ENCODE results near the gene TMEM150B.

TMEM150B gene

GRCh38 chr19:55347442-55348009, 22.4 kb upstream of the TMEM150B start:
- H4K8ac ChIP-seq (ENCODE audit: low read depth, low read length) = no peak overlapping the region
- H3K18ac ChIP-seq (ENCODE audit: low read length) = no peak overlapping the region
- H2BK120ac ChIP-seq (ENCODE audit: insufficient read depth, low read length, poor library complexity) = no peak overlapping the region
- H3K36me3 ChIP-seq (ENCODE audit: control insufficient read depth in 1 of 2, insufficient read depth in 2 of 2, low read length in 2 of 2) = peaks cover 37 to 50% of the 10 kb centered on the region in 2 experiments
- no peak overlapping the region for H2BK5ac ChIP-seq (ENCODE audit: low read depth, low read length, poor library complexity)
- H3K79me1 ChIP-seq (ENCODE audit: low read length) = peaks cover 12% of the 10 kb centered on the region
- H3K4me1 ChIP-seq (ENCODE audit: control insufficient read depth in 1 of 2, insufficient read depth in 2 of 2, low read length in 2 of 2) = peaks cover 5 to 17% of the 10 kb centered on the region in 2 experiments
- no peak overlapping the region for H3K4ac ChIP-seq (ENCODE audit: low read depth, low read length)
- H3K23ac ChIP-seq (ENCODE audit: low read length) = no peak overlapping the region
- H2AK5ac ChIP-seq (ENCODE audit: low read length) = no peak overlapping the region
- peaks cover under 1% of the 10 kb centered on the region for H3K27me3 ChIP-seq (ENCODE audit: insufficient read depth, low read length)
- H3K14ac ChIP-seq (ENCODE audit: low read length) = no peak overlapping the region
- no peaks in the 10 kb centered on the region for H3K79me2 ChIP-seq (ENCODE audit: control insufficient read depth, insufficient read depth, low read length, poor library complexity)
- no peak overlapping the region for H2AFZ ChIP-seq (ENCODE audit: insufficient read depth, low read length, poor library complexity)
- no CpG with 5 or more reads among the region's 10 CpGs for WGBS (ENCODE audit: extremely low coverage, insufficient coverage, insufficient read length)
- H3K27ac ChIP-seq (ENCODE audit: low read depth, low read length) = no peak overlapping the region
- no peak overlapping the region for H3K9ac ChIP-seq (ENCODE audit: low read length)
- no peak overlapping the region for H3K4me2 ChIP-seq (ENCODE audit: low read length)
- H2BK12ac ChIP-seq (ENCODE audit: low read length) = no peak overlapping the region
- H4K91ac ChIP-seq (ENCODE audit: low read depth, low read length) = no peak overlapping the region
- H3K4me3 ChIP-seq (ENCODE audit: low read depth, low read length) = no peak overlapping the region
- H3K9me3 ChIP-seq (ENCODE audit: insufficient read depth, low read depth, low read length) = no peaks in the 10 kb centered on the region
- H4K12ac ChIP-seq (ENCODE audit: low read depth, low read length) = no peak overlapping the region
- no peak for DNase-seq

- H2BK120ac ChIP-seq (ENCODE audit: insufficient read depth, low read length, poor library complexity) = no peak overlapping the region
- no peak overlapping the region for H3K18ac ChIP-seq (ENCODE audit: low read length)
- H3K27me3 ChIP-seq (ENCODE audit: insufficient read depth, low read length) = no peaks in the 10 kb centered on the region
- peaks cover 12% of the 10 kb centered on the region for H3K79me1 ChIP-seq (ENCODE audit: low read length)
- H3K4me1 ChIP-seq (ENCODE audit: control insufficient read depth in 1 of 2, insufficient read depth in 2 of 2, low read length in 2 of 2) = peaks cover 5 to 17% of the 10 kb centered on the region in 2 experiments
- no peak overlapping the region for H3K4me3 ChIP-seq (ENCODE audit: low read depth, low read length)
- no peak overlapping the region for H3K4ac ChIP-seq (ENCODE audit: low read depth, low read length)
- no peak overlapping the region for H4K8ac ChIP-seq (ENCODE audit: low read depth, low read length)
- no peak overlapping the region for H3K9ac ChIP-seq (ENCODE audit: low read length)
- H2AFZ ChIP-seq (ENCODE audit: insufficient read depth, low read length, poor library complexity) = no peak overlapping the region
- H3K9me3 ChIP-seq (ENCODE audit: insufficient read depth, low read depth, low read length) = no peaks in the 10 kb centered on the region
- no peak overlapping the region for H2BK5ac ChIP-seq (ENCODE audit: low read depth, low read length, poor library complexity)
- H4K91ac ChIP-seq (ENCODE audit: low read depth, low read length) = no peak overlapping the region
- no CpG with 5 or more reads among the region's 41 CpGs for WGBS (ENCODE audit: extremely low coverage, insufficient coverage, insufficient read length)
- H3K27ac ChIP-seq (ENCODE audit: low read depth, low read length) = no peak overlapping the region
- peaks cover 44 to 56% of the 10 kb centered on the region in 2 experiments for H3K36me3 ChIP-seq (ENCODE audit: control insufficient read depth in 1 of 2, insufficient read depth in 2 of 2, low read length in 2 of 2)
- H3K23ac ChIP-seq (ENCODE audit: low read length) = no peak overlapping the region
- no peak overlapping the region for H3K4me2 ChIP-seq (ENCODE audit: low read length)
- no peak for DNase-seq
- no peak overlapping the region for H2BK12ac ChIP-seq (ENCODE audit: low read length)
- no peak overlapping the region for H4K12ac ChIP-seq (ENCODE audit: low read depth, low read length)
- H3K14ac ChIP-seq (ENCODE audit: low read length) = no peak overlapping the region
- H2AK5ac ChIP-seq (ENCODE audit: low read length) = no peak overlapping the region
- H3K79me2 ChIP-seq (ENCODE audit: control insufficient read depth, insufficient read depth, low read length, poor library complexity) = no peaks in the 10 kb centered on the region
These were observed 21.7 kb upstream of the TMEM150B start for GRCh38 chr19:55346725-55347441.

GRCh38 chr19:55345818-55346724, 20.9 kb upstream of the TMEM150B start:
- Histone ChIP-seq H3K4me3 (ENCODE audit: low read depth, low read length) (no peak overlapping the region), H3K4me1 (ENCODE audit: control insufficient read depth in 1 of 2, insufficient read depth in 2 of 2, low read length in 2 of 2) (peaks cover 10 to 23% of the 10 kb centered on the region in 2 experiments), H2BK5ac (ENCODE audit: low read depth, low read length, poor library complexity) (no peak overlapping the region), H4K91ac (ENCODE audit: low read depth, low read length) (no peak overlapping the region), H4K8ac (ENCODE audit: low read depth, low read length) (no peak overlapping the region), H3K14ac (ENCODE audit: low read length) (no peak overlapping the region), H2BK120ac (ENCODE audit: insufficient read depth, low read length, poor library complexity) (peak overlapping the region; percentile 65), H3K27ac (ENCODE audit: low read depth, low read length) (no peak overlapping the region), H2AFZ (ENCODE audit: insufficient read depth, low read length, poor library complexity) (no peak overlapping the region), H4K12ac (ENCODE audit: low read depth, low read length) (no peak overlapping the region), H3K9me3 (ENCODE audit: insufficient read depth, low read depth, low read length) (no peaks in the 10 kb centered on the region), H3K18ac (ENCODE audit: low read length) (no peak overlapping the region), H3K36me3 (ENCODE audit: control insufficient read depth in 1 of 2, insufficient read depth in 2 of 2, low read length in 2 of 2) (peaks cover 47 to 60% of the 10 kb centered on the region in 2 experiments), H3K79me1 (ENCODE audit: low read length) (peaks cover 12% of the 10 kb centered on the region), H3K4me2 (ENCODE audit: low read length) (no peak overlapping the region), H2BK12ac (ENCODE audit: low read length) (no peak overlapping the region), H3K27me3 (ENCODE audit: insufficient read depth, low read length) (no peaks in the 10 kb centered on the region), H3K9ac (ENCODE audit: low read length) (no peak overlapping the region), H3K4ac (ENCODE audit: low read depth, low read length) (no peak overlapping the region), H3K23ac (ENCODE audit: low read length) (no peak overlapping the region), H2AK5ac (ENCODE audit: low read length) (no peak overlapping the region), H3K79me2 (ENCODE audit: control insufficient read depth, insufficient read depth, low read length, poor library complexity) (no peaks in the 10 kb centered on the region)
- no peak for DNase-seq
- WGBS (ENCODE audit: extremely low coverage, insufficient coverage, insufficient read length) = no CpG with 5 or more reads among the region's 43 CpGs

GRCh38 chr19:55345101-55345817, 20.1 kb upstream of the TMEM150B start:
- H3K9me3 ChIP-seq (ENCODE audit: insufficient read depth, low read depth, low read length) = no peaks in the 10 kb centered on the region
- DNase-seq = no peak
- peak overlapping the region; percentile 24 for H3K18ac ChIP-seq (ENCODE audit: low read length)
- peak overlapping the region; percentile 22 for H4K12ac ChIP-seq (ENCODE audit: low read depth, low read length)
- no peak overlapping the region for H3K4me2 ChIP-seq (ENCODE audit: low read length)
- no peak overlapping the region for H3K4me3 ChIP-seq (ENCODE audit: low read depth, low read length)
- H3K14ac ChIP-seq (ENCODE audit: low read length) = peak overlapping the region; percentile 27
- H3K4ac ChIP-seq (ENCODE audit: low read depth, low read length) = peak overlapping the region; percentile 53
- WGBS (ENCODE audit: extremely low coverage, insufficient coverage, insufficient read length) = no CpG with 5 or more reads among the region's 22 CpGs
- no peak overlapping the region for H3K27ac ChIP-seq (ENCODE audit: low read depth, low read length)
- H3K27me3 ChIP-seq (ENCODE audit: insufficient read depth, low read length) = no peaks in the 10 kb centered on the region
- H2AFZ ChIP-seq (ENCODE audit: insufficient read depth, low read length, poor library complexity) = no peak overlapping the region
- no peak overlapping the region for H3K23ac ChIP-seq (ENCODE audit: low read length)
- H4K91ac ChIP-seq (ENCODE audit: low read depth, low read length) = peak overlapping the region; percentile 78
- peak overlapping the region; percentile 65 for H2BK120ac ChIP-seq (ENCODE audit: insufficient read depth, low read length, poor library complexity)
- peaks cover 19% of the 10 kb centered on the region for H3K79me1 ChIP-seq (ENCODE audit: low read length)
- H2BK5ac ChIP-seq (ENCODE audit: low read depth, low read length, poor library complexity) = peak overlapping the region; percentile 58
- H2BK12ac ChIP-seq (ENCODE audit: low read length) = peak overlapping the region; percentile 51
- peaks cover 3% of the 10 kb centered on the region for H3K79me2 ChIP-seq (ENCODE audit: control insufficient read depth, insufficient read depth, low read length, poor library complexity)
- no peak overlapping the region for H3K9ac ChIP-seq (ENCODE audit: low read length)
- peaks cover 13 to 25% of the 10 kb centered on the region in 2 experiments for H3K4me1 ChIP-seq (ENCODE audit: control insufficient read depth in 1 of 2, insufficient read depth in 2 of 2, low read length in 2 of 2)
- peaks cover 47 to 60% of the 10 kb centered on the region in 2 experiments for H3K36me3 ChIP-seq (ENCODE audit: control insufficient read depth in 1 of 2, insufficient read depth in 2 of 2, low read length in 2 of 2)
- peak overlapping the region; percentile 24 for H4K8ac ChIP-seq (ENCODE audit: low read depth, low read length)
- peak overlapping the region; percentile 13 for H2AK5ac ChIP-seq (ENCODE audit: low read length)

Measured in trophoblast cell (in vitro differentiated cells and primary cell).